ENCODE data around the gene AGAP1. TPM values are rescaled to one million over a fixed set of nuclear protein-coding genes. Genes with fewer than 3 reads are reported as not detected.
A peak's percentile ranks its signal among the peaks of the same experiment; 100 is the strongest.

Gene AGAP1
- total and polyA plus RNA-seq, 2 donors from 2014 or later = 8.1 to 44.5 TPM

DNA sequence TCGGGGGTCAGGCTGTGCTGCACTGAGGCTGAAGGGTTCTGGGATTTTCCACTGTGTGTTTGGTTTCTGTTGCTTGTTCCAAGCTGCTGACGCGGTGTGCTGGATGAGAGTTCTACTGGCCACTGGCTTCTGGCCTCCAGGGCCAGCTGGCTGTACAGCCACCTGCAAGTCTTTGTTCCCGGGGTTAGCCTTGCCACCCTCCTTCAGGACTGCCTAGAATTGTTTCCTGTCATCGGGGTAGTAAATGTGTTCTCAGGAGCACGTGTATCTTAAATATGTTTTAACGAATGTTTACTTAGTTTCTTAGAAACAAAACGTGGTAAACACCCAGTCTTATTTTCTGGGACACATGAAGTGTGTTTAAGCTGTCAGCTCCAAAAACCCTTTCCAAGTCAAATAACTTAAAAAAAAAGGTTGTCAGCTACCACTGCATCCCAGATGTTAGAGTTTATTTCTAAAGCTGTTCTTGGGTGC is 231.2 kb downstream of the AGAP1 start:
- intact Hi-C loops (cut with DNase I) = no loop called here
- H3K4me3 ChIP-seq (ENCODE audit: low read length in 3 of 3) = no peak overlapping the region

GRCh38 chr2:235725841-235726240 is 232.0 kb downstream of the AGAP1 start:
- no peak overlapping the region for H3K9ac ChIP-seq (ENCODE audit: low read length in 3 of 3)
- peaks cover 0 to 2% (median 0%) of the 10 kb centered on the region in 3 donors for H3K36me3 ChIP-seq (ENCODE audit: control insufficient read depth in 2 of 3, insufficient read depth in 3 of 3, low read length in 3 of 3)
- FAIRE-seq (no peak), DNase-seq (no peak)
- H3K4me3 ChIP-seq (ENCODE audit: low read length in 3 of 3) = no peak overlapping the region
- intact Hi-C loops (cut with DNase I) = no loop called here
- no peaks in the 10 kb centered on the region for H3K4me1 ChIP-seq (ENCODE audit: control insufficient read depth in 2 of 3, insufficient read depth in 2 of 3, low read depth in 1 of 3, low read length in 3 of 3)
- no peak for TF ChIP-seq CTCF (IDR thresholded peaks at IDR 0.05; ENCODE audit: borderline replicate concordance, extremely low read depth, insufficient read depth)
- H3K9me3 ChIP-seq (ENCODE audit: control insufficient read depth in 2 of 3, insufficient read depth in 1 of 3, low read length in 3 of 3) = no peaks in the 10 kb centered on the region
- H3K27ac ChIP-seq (ENCODE audit: low read depth in 2 of 2, low read length in 2 of 2) = no peak overlapping the region
- H3K27me3 ChIP-seq (ENCODE audit: control insufficient read depth, insufficient read depth, low read length) = no peaks in the 10 kb centered on the region

More for the DNA sequence above, 231.2 kb downstream of the AGAP1 start:
- H3K27ac ChIP-seq (ENCODE audit: low read depth in 2 of 2, low read length in 2 of 2) = no peak overlapping the region
- DNase-seq = peak in 1 of 5 donors; percentile 78
- no peaks in the 10 kb centered on the region for H3K9me3 ChIP-seq (ENCODE audit: control insufficient read depth in 2 of 3, insufficient read depth in 1 of 3, low read length in 3 of 3)
- H3K27me3 ChIP-seq (ENCODE audit: control insufficient read depth, insufficient read depth, low read length) = no peaks in the 10 kb centered on the region
- no peak for TF ChIP-seq CTCF (IDR thresholded peaks at IDR 0.05; ENCODE audit: borderline replicate concordance, extremely low read depth, insufficient read depth)
- FAIRE-seq = no peak
- H3K36me3 ChIP-seq (ENCODE audit: control insufficient read depth in 2 of 3, insufficient read depth in 3 of 3, low read length in 3 of 3) = peaks cover 0 to 2% (median 0%) of the 10 kb centered on the region in 3 donors
- no peaks in the 10 kb centered on the region for H3K4me1 ChIP-seq (ENCODE audit: control insufficient read depth in 2 of 3, insufficient read depth in 2 of 3, low read depth in 1 of 3, low read length in 3 of 3)
- no peak overlapping the region for H3K9ac ChIP-seq (ENCODE audit: low read length in 3 of 3)

DNA sequence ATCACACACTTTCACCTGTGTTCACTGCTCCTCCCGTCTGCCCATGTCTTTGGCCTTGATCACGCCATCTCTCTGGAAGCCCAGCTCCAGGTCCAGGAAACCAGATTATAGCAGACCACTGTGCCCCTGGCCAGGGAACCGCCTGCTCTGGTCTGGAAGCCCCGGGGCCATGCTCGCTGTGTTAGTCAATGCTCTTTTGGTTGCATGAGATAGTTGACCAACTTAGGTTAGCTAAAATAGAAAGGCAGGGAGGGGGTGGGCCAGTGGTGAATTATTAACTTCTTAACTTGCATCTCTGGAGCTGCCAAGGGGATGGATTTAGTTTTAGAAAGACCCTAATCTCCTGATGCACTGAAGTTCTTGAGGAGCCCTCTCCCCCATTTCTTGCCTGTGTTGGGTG is 232.7 kb downstream of the AGAP1 start:
- H3K27ac ChIP-seq (ENCODE audit: low read depth in 2 of 2, low read length in 2 of 2) = no peak overlapping the region
- H3K9me3 ChIP-seq (ENCODE audit: control insufficient read depth in 2 of 3, insufficient read depth in 1 of 3, low read length in 3 of 3) = no peaks in the 10 kb centered on the region
- FAIRE-seq = no peak
- H3K27me3 ChIP-seq (ENCODE audit: control insufficient read depth, insufficient read depth, low read length) = no peaks in the 10 kb centered on the region
- H3K4me3 ChIP-seq (ENCODE audit: low read length in 3 of 3) = no peak overlapping the region
- no peak for TF ChIP-seq CTCF (IDR thresholded peaks at IDR 0.05; ENCODE audit: borderline replicate concordance, extremely low read depth, insufficient read depth)
- H3K4me1 ChIP-seq (ENCODE audit: control insufficient read depth in 2 of 3, insufficient read depth in 2 of 3, low read depth in 1 of 3, low read length in 3 of 3) = no peaks in the 10 kb centered on the region
- H3K9ac ChIP-seq (ENCODE audit: low read length in 3 of 3) = no peak overlapping the region
- intact Hi-C loops (cut with DNase I) = no loop called here
- no peak for DNase-seq
- H3K36me3 ChIP-seq (ENCODE audit: control insufficient read depth in 2 of 3, insufficient read depth in 3 of 3, low read length in 3 of 3) = peaks cover 0 to 2% (median 0%) of the 10 kb centered on the region in 3 donors

GRCh38 chr2:235727174-235727573 is 233.3 kb downstream of the AGAP1 start:
- no peak for TF ChIP-seq CTCF (IDR thresholded peaks at IDR 0.05; ENCODE audit: borderline replicate concordance, extremely low read depth, insufficient read depth)
- peaks cover 0 to 2% (median 0%) of the 10 kb centered on the region in 3 donors for H3K36me3 ChIP-seq (ENCODE audit: control insufficient read depth in 2 of 3, insufficient read depth in 3 of 3, low read length in 3 of 3)
- no peaks in the 10 kb centered on the region for H3K9me3 ChIP-seq (ENCODE audit: control insufficient read depth in 2 of 3, insufficient read depth in 1 of 3, low read length in 3 of 3)
- no peak for DNase-seq
- FAIRE-seq = no peak
- no peaks in the 10 kb centered on the region for H3K4me1 ChIP-seq (ENCODE audit: control insufficient read depth in 2 of 3, insufficient read depth in 2 of 3, low read depth in 1 of 3, low read length in 3 of 3)
- H3K27me3 ChIP-seq (ENCODE audit: control insufficient read depth, insufficient read depth, low read length) = no peaks in the 10 kb centered on the region
- H3K4me3 ChIP-seq (ENCODE audit: low read length in 3 of 3) = no peak overlapping the region
- intact Hi-C loops (cut with DNase I) = no loop called here
- H3K27ac ChIP-seq (ENCODE audit: low read depth in 2 of 2, low read length in 2 of 2) = no peak overlapping the region
- H3K9ac ChIP-seq (ENCODE audit: low read length in 3 of 3) = no peak overlapping the region

Measured in kidney (tissue), 14 donors.